Measurements from ENCODE around the gene CACNA1C.
"Not testable (repeated sequence)": the region's sequence is repeated elsewhere in the genome, so short reads cannot be mapped to it uniquely, and the experiment has no call there.

CACNA1C gene

DNA sequence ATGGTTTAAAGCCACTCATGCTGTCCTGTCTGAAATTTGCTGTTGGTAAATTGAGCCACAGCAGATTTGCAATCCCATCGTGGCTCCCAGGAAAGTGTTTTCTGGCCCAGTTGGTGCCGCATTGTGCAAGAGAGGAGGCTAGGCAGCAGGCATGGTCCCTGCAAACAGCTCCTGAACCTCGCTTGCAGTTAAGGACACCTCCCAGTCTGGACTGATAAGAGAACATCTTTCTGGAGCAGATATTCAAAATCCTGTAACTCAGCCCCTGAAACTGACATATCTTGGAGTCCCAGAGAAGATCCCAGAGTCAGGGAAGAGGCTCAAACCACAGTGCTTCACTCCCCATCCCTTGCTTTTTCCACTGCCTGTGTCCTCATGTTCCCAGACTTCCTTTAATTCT is 413.4 kb downstream of the CACNA1C start:
- DNase-seq = no peak

DNA sequence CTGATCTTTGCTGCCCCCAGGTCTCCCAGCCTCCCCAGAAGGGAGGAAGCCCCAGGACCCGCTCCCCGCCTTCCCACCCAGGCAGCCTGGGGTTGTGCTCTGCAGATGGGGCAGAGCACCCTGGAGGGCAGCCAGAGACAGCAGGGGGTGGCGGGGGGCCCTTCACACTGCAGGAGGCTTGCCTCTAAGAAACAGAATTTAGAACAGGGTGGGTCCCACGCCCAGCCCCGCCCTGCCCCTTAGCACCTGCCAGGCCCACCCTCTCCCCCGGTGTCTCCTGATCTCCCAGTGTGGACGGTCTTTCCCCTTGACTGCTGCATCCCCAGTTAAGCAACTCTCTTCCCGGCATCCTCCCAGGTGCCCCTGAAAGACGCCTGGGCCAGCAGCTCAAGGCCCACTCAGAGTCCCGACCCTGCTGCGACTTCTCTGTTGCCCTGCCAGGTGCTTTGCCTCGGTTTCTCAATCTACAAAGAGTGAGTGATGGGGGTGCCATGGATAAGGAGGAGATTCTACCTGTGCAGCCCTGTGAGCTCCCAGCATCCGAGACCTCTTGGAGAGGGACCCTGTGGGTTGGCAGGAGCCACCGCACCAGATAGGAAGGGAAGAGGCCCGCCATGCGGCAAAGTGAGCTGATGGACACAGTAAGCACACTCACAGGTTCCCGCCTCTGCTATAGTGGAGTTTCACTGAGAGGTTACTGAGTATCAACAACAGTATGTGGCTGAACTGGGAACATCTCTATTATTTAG is 414.8 kb downstream of the CACNA1C start:
- no peak for DNase-seq

DNA sequence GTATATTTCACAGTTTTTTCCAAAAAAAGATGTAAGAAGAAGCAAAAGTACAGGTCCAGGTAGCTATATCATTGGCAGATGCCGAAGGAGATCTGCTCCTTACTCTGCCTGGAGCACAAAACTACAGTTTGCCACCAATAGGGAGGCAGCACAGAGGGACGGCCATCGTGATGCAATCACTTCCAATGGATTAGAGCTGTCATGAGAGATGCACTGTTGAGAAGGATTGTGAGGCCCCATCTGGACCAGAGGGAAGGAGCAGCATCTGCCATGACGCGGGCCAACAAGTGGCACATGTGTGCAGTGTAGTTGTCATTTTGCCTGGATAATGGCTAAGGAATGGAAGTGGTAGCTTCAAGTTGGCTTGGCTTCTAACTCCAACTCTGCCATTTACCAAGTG is 423.2 kb downstream of the CACNA1C start:
- DNase-seq = no peak

DNA sequence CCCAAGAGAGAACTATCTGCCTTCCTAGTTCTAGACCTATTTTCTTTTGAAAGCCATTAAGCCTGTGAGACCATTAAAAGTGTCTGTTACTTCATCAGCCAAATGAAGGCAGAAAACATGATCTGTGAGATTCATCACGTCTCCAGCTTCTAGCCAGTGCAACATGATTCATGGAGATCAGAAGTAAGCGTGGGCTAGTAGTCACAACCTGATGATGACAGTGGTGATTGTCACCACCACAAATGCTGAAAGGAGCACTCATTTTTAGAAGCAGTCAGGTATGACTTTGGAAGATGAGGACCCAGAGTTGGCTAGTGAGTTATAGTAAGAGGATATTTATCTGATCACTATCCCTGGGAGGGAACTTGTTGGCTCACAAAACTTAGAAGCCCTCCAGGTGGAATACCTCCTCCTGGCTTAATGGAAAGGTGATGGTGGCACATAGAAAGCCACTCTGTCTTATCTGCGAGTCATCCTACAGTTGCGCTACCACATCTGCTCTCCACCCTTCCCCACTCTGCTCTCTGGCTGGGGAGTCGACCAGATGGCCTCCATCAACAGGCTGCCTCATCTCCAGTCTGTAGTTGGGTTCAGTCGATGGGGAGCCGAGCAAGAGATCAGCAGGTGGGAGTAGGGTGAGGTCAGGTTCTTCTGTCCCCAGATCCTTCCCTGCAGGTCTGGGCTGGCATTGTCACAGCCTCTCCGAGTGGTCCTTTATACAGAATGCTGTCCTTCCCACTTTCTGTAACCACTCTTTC is 424.4 kb downstream of the CACNA1C start:
- no peak for DNase-seq

DNA sequence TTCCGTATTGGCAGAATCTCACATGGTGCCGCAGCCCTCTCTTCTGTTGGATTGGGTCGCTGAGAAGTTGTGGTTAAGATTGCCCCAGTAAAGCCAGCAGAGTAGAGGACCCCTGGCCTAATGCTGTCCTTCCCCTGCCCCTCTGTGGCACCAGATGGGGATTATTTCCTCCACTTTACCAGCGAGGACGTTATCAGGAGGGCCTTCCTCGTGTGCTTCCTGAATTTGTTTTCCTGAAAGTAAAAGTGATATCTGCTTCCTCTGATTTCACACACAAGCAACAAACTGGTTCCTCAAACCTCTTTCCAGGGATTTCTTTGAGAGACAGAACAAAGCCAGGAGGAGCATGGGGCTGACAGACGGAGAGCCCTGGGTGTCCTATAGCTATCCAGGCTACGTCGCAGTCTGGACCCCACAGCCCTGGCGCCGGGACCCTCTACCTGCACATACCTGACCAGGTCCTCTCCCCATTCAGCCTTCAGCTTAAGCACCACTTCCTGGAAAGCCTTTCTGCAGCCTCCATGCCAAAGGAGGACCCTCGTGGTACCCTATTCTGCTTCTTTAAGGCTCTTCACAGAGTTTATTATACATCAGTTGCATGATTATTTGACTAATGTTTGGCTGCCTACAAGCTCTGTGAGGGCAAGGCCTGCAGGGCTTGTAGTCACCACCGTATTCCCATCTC is 427.2 kb downstream of the CACNA1C start:
- DNase-seq = no peak

DNA sequence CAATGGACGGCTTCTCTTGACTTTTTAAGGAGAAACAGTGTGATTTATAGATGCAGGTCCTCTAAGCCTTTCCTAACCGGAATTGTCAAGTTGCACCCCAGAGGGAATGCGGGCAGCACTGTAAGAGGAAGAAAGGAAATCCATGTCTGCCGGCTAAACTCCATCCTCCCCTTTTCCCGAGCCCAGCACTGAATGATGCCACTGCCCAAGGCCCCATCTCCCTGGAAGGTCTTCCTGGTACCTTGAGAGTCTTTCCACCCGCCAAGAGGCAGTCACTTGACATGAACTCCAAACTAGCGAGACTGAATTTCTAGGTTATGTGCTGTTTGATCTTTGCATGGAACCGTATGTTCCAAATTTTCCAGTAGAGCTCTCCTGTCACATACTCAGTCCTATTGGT is 428.6 kb downstream of the CACNA1C start:
- no peak for DNase-seq

DNA sequence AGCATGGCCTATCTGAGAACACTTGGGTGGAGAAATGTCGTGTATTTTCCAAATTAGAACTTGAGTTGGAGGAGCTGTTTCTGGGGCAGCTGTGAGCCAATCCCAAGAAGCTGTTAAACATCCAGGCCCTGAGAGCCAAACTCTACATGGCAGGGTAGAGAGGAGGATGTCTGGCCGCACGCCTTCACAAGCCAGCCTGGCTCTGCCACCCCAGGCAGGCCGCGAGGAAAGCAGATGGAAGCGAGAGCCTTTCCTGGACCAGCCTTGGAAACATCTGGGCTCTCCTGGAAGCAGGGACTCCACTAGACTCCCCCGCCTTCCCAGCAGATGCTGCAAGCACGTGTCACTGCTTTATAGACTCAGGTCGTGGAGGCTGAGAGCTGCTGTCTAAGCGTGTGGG is 429.2 kb downstream of the CACNA1C start:
- DNase-seq = no peak

DNA sequence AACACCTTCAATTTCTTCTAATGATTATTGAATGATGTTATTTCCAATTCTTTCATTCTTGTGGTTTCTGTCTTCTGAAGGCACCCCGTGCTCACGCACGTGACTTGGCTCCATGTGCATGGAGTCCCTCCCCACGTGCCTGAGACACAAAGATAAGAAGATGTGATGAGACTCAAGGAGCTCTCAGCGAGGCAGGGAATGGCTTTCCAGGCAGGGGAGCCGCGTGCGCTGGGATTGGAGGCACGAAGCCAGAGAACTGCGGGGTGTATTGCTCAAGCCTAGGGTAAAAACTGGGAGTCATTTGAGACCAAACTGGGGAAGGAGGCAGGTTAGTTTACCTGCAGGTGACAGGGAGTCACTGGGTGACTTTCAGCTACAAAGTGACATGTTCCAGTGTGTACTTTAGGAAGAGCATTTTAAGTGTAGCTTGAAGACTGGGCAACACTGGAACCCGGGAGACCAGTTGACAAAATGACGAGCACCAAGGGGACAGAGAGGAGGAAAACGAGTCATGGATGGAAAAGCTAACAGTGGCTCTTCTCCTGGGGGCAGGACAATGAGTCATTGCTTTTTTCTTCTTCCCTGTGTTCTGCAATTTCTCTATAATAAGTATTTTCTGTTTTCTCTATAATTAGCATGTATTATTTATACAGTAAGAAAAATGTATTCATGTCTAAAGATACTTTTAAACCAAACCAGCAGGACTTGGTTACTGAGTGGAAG is 430.3 kb downstream of the CACNA1C start:
- no peak for DNase-seq

DNA sequence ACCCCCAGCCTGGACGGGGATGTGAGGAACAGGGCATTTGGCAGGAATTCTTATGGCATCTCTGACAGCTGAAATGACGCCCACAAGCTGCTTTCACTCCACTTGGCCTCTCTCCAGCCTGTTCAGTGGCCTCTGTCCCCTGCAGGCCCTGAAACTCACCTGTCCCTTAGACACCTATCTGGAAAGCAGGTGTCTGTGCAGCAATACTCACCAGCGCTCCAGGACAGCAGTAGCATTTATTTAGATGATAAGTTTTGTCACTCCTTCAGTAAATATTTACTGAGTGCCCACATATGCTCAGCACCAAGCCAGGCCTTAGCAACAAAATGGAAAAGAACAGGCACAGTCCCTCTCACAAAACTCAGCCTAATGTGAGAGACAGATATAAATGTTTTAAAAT is 430.9 kb downstream of the CACNA1C start:
- DNase-seq = no peak

DNA sequence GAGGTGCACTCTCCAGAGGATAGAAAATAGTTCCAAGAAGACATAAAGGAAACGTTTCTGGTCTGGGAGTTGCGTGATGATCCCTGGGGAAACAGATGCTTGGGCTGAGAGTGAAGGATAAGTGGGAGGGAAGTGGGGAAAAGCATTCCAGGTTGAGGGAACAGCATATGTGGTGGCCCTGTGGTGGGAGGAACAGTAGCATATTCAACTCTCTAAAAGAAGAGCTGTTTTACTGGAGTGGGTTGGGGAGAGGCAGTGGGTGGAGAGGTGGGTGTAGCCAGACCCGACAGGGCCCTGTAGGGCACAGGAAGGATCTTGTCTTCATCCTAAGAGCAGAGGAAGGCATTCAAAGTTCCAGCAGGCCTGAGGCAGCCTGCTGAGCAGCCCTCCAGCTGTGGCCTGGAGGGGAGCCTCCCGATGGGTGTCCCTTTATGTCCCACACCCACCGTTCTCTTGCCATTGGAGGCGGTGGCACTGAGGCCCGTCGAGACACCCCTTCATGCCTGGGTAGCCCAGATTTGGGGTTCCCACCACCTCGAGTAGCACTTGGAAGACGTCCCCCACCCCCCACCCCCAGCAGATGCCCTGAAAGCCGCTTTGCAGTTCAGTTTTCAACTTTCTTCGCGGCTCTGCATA is 431.5 kb downstream of the CACNA1C start:
- no peak for DNase-seq

DNA sequence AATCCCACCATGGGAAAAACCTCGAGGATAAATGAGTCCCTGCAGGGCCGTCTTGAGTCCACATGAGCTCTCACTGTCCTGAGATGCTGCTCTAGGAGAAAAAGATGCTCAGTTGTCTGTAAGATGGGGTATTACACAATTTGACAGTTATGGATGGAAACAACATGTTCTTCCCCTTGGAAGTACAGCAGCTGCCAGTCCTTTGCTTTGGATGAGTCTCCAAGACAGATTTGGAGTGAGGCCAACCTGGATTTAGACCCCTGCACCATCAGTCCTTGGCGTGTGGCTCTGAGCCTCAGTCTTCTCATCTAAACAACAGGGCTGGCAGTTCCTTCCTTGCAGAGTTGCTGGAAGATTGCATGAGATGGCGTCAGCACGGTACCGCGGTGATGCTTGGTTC is 432.9 kb downstream of the CACNA1C start:
- DNase-seq = no peak

DNA sequence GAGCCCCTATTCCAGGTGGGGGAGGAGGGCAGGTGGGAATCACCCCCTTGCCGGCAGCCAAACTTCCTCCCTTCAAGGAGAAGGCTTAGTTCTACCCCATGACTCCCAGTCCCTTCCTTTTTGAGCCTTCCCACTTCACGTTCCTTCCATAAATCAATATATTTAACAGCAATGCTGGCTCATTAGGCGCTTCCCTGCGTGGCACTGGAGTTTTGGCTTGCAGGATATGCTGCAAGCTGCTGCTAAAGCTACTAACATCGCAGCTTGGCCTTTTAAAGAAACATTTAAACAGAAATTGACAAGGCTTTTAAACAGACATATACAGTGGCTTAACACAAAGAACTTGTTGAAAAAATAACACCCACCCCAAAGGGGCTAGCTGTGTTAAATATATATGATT is 434.0 kb downstream of the CACNA1C start:
- DNase-seq = no peak

DNA sequence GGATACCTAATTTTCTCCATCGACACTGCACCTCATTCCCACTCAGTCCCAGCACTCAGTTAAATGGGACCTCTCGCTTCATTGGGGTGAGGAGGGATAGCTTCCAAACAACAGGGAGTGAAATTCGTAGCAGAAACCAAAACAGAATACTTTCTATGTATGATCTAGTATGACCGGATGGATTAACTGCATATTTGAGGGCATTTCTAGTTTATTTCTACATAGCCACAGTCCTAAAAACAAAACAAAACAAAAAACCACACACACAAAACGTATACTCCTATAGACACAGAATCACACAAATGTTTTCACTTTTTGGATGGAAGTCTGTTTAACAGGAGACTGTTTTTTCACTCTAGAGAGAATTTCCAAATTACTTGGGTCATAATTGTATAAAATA is 434.5 kb downstream of the CACNA1C start:
- DNase-seq = no peak

DNA sequence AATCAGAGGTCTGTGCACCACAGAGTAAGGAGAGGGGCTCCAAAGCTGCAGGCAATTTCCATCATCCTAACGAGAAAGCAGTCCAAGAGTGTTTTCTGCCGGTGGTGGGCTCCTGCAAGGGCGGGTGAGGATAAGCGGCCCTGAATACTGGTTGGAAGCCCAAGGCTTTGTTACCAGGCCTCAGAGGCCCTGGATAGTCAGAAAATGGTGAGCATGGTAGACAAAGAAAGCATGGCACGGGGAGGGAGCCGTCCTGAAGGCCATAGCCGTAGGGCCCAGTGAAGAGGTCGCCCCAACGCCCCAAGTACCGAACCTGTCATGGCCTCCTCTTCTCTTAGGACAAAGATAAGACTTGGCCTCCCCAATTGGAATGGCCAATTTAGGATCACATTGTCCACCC is 435.3 kb downstream of the CACNA1C start:
- no peak for DNase-seq

DNA sequence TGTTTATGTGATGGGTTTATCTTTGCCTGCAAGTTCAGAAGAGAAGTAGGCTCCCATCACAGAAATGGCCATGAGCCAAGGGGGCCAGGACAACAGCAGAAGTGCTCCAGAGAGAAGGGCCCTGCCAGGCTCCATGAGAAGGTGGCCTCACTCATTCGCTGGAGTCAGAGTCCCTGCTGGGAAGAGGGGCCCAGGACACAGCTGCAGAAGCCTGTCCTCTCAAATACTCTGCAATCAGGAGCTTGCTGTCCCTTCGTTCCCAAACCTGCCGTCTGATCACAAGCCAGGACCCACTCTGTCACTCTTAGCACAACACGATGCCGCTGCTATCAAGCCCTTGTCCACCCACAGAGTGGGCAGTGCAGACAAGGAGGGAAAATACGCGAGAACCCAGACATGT is 435.8 kb downstream of the CACNA1C start:
- no peak for DNase-seq

DNA sequence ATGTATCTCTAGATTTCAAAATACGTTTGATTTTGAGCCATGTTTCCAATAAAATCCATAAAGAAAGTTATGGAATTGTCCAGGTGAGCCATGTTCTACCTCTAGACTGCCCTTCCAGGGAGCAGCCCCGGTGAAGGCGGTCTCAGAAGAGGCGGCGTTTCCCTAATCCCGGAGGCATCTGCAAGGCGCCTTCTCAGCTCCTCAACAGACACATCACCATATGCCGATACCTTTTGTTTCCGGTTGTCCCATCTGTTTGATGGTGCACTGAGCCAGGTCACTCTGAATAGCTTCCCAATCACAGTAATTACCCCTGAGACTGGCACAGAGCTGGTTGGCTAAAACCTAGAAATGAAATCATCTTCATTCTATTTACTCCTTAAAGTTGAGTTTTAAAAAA is 436.5 kb downstream of the CACNA1C start:
- DNase-seq = no peak

DNA sequence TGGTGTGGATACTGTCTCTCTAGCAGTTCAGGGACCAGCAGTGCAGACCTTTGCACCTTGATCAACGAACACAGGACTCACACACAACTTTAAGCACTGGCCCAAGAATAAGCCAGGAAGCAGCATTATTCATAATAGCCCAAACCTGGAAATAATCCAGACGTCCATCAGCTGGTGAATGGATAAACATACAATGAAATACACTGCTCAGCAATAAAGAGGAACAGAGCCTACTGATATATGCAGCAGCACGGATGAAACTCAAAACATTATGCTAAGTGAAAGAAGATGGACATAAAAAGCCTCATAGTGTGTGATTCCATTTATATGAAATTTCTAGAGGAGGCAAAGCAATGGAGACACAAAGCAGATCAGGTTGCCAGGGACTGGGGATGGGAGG is 438.0 kb downstream of the CACNA1C start:
- no peak for DNase-seq

DNA sequence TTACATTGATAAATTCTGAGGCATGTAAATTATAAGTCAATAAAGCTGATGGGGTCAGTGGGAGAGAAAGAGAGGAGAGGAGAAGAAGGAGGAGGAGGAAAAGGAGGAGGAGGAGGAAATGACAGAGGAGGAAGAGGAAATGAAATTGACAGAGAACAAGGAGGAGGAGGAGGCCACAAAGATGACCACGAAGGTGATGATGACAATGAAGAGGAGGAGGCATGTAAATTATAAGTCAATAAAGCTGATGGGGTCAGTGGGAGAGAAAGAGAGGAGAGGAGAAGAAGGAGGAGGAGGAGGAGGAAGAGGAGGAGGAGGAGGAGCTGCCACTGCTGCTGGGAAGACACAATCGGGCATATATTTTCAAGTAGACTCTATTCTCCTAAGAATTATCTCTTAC is 438.6 kb downstream of the CACNA1C start:
- DNase-seq = not testable (repeated sequence)

DNA sequence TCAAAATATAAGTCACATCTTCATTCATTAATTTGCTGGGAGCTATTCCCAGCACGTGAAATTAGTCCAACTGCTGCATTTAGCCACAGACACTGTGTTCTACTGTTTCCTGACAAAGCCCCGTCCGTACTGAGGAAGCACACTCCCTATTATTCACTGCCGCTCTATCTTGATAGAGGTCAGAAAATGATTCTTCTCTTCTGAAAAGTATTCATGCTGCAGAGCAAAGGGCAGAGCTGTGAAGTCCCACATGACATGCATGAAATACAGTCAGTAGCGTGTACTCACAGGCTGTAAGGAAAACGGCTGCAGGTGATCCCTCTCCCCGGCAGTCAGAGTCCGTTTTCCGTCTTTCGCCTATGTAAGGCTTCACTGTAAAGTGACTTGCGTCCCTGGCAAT is 439.4 kb downstream of the CACNA1C start:
- DNase-seq = no peak

DNA sequence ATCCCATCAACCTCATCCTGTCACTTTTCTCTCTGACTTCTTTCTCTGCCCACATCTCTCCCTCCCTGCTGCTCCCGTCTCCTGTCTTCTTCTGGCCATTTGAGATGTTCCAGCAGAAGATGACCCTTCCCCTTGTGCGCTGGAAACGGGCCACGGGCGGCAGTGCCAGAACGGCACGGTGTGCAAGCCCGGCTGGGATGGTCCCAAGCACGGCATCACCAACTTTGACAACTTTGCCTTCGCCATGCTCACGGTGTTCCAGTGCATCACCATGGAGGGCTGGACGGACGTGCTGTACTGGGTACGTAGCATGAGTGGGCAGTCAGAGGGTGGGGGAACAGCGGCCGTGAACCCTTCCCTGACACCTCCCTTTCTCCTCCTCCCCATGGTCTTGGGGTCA is 440.3 kb downstream of the CACNA1C start:
- DNase-seq = no peak

DNA sequence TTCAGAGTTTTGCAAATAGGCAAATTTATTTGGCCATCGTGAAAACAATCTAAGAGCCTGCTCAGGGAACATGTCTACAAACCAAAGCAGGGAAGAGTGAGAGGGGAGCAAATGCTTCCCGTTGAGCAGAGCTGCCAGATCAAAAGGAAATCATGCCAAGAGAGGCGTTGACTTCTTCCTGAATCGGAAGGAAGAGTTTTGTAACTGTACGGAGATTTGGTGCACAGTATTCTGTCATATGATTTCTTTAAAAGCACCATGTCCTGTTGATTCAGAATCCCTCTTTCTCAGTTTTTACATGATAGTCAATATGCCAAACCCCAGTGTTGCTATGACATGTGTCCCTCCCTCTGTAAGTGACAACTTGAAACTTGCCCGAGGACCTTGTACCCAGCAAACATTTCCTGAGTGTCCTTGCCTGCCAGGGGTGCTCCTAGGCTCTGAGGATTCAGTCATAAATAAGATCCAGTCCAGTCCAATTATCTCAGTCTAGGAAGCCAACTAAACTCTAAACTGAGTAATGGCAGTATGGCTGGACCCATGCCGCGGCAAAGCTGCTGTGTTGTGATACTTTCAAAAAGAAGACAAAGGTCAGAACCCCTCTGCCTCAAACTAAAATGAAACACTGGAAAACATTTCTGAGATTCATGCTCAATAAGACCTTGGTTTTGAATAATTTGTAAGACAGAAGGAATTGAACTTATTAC is 441.9 kb downstream of the CACNA1C start:
- no peak for DNase-seq

DNA sequence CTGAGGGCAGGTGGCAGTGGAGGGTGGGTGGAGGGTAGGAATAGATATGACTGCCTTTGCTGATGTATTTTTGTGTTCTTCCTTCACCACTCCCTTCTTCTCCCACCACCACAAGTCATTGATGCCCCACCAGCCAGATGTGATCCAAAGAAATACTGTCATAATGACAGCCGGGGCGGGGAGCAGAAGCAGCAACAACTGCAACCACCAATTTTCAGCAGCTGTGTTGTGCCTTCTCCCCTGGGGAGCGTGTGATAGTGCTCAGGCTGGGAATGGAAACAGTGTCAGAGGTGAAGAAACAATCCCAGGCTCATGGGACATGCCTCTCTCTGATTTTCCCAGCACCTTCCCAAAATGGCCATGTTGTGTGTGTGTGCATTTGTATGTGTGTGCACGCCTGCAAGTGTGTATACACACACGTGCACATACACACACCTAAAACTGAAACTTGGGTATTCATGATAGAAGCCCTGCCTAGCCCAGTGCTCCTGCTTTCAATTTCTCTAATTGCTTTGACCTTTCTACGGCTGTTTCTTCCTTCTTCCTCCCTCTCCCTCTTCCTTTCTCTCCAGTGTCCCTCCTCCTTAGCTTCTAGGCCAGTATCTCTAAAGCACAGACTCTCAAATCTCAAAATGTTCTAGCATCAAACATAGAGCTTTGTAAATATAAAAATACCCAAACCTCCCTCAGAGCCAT is 442.8 kb downstream of the CACNA1C start:
- DNase-seq = no peak

All from CD4-positive, alpha-beta T cell treated with Interleukin-1 beta for 1 hour (primary cell).